Spinal cord (tissue), 10 donors: Measurements from ENCODE around the gene DKKL1. TPM values are rescaled to one million over a fixed set of nuclear protein-coding genes. Genes with fewer than 3 reads are reported as not detected.

Experiments
- DNase-seq, 6 donors: peaks; one replicate each; pipeline versions ENCODE4 v3.0.0 to v3.0.0-alpha.2; 2013 to 2015; ENCODE audit warnings: low spot score in 6 of 6, low read depth in 4 of 6
- H3K27ac ChIP-seq: one replicate; pipeline ENCODE4 v1.5.1; 2013; ENCODE audit warnings: low read depth, low read length, control low read depth
- H3K27me3 ChIP-seq: one replicate; pipeline ENCODE4 v1.6.1; 2013; ENCODE audit warnings: low read length; ENCODE audit not compliant: control insufficient read depth, insufficient read depth
- H3K36me3 ChIP-seq: one replicate; pipeline ENCODE4 v1.6.1; 2013; ENCODE audit warnings: low read length; ENCODE audit not compliant: control insufficient read depth, insufficient read depth
- H3K4me1 ChIP-seq: one replicate; pipeline ENCODE4 v1.6.1; 2013; ENCODE audit warnings: low read length; ENCODE audit not compliant: control insufficient read depth, insufficient read depth
- H3K4me3 ChIP-seq: one replicate; pipeline ENCODE4 v1.5.1; 2013; ENCODE audit warnings: low read depth, low read length, control low read depth
- H3K9me3 ChIP-seq: one replicate; pipeline ENCODE4 v1.6.1; 2013; ENCODE audit warnings: low read length; ENCODE audit not compliant: control insufficient read depth, insufficient read depth
- WGBS: methylation state at CpG from one replicate; pipeline ENCODE4 v1.1.5; 2013; ENCODE audit warnings: missing lambda C conversion rate; ENCODE audit not compliant: insufficient coverage; 5-methylcytosine and 5-hydroxymethylcytosine counted together
- polyA plus RNA-seq, 2 donors: library from polyadenylated mRNA; unstranded; fragments of 120-200 nt; gene quantifications; one replicate each; pipeline ENCODE4 v1.2.1, GENCODE V29; 2013; ENCODE audit not compliant: insufficient read length in 2 of 2
- total RNA-seq, 2 donors: library from RNA; depleted of rRNA in 1 of 2; stranded (reverse); fragments of 120-200 nt in 1 of 2; fragments of >200 nt in 1 of 2; gene quantifications; one replicate each; pipeline versions ENCODE4 v1.2.3 to v1.2.4, GENCODE V29; 2013 to 2014
- donor health status: healthy.

DKKL1 gene
- total and polyA plus RNA-seq, 4 donors = 0.69 to 3.4 (median 2.9) TPM

DNA sequence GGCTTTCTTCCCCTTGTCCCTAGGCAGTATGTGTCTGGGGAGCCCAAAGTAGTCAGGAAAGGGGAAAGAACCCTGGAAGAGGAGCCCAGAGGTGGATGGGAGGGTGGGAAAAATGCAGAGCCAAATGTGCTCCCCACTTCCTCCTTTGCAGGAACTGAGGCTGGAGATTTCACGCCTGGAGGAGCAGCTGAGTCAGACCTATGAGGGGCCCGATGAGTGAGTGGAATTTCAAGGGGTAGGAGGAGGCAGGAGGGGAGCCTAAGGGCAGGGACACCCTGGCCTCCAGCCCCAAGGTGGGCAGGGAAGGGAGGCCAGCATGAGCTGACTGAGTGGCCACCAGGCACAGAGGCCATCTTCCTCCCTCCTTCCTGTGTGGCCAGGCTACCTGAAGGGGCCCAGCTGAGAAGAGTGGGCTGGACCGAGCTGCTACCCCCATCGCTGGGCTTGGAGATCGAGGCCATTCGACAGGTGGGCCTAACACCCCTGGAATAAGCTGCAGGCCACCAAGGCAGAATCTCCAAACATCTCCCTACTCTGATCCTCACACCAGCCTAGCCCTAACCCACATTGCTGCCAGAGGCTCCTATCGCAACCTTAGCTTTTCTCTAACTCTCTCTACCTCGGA is 45.3 kb downstream of the DKKL1 start:
- DNase-seq = no peak
- 80% methylated on average over 7 of the region's 8 CpGs for WGBS
- H3K27ac ChIP-seq = no peak overlapping the region
- no peaks in the 10 kb centered on the region for H3K27me3 ChIP-seq
- no peaks in the 10 kb centered on the region for H3K36me3 ChIP-seq
- H3K4me1 ChIP-seq = peaks cover 8% of the 10 kb centered on the region
- no peaks in the 10 kb centered on the region for H3K9me3 ChIP-seq
- no peak overlapping the region for H3K4me3 ChIP-seq

DNA sequence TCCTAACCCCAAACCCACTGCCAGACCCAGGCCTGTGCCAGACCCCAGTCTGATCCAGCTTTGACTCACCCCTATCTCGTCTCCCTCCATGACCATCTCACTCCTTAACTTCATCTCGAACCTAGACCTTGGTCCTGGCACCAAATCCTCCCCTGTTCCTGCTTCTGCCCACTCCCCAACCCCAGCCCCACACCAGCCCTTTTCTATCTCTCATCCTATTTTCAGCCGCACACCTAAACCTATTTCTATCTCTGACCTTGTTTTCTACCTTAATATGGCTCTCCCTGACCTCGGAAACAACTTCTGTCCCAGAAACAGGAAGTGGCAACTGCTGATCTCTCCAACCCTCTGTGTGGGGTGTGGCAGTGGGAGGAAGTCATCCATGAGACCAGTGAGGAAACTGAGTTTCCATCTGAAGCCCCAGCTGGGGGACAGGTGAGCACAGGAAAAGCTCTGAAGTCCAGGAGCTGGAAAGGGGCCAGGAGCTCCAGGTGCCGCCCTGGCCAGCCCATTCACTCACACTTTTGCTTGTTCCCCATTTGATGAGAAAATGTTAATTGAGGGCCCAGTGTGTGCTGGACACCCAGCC is 45.9 kb downstream of the DKKL1 start:
- DNase-seq = no peak
- Histone ChIP-seq H3K27me3 (no peaks in the 10 kb centered on the region), H3K36me3 (no peaks in the 10 kb centered on the region), H3K4me3 (no peak overlapping the region), H3K27ac (no peak overlapping the region), H3K9me3 (no peaks in the 10 kb centered on the region), H3K4me1 (peaks cover 8% of the 10 kb centered on the region)
- WGBS = 89% methylated on average over 3 of the region's 5 CpGs

DNA sequence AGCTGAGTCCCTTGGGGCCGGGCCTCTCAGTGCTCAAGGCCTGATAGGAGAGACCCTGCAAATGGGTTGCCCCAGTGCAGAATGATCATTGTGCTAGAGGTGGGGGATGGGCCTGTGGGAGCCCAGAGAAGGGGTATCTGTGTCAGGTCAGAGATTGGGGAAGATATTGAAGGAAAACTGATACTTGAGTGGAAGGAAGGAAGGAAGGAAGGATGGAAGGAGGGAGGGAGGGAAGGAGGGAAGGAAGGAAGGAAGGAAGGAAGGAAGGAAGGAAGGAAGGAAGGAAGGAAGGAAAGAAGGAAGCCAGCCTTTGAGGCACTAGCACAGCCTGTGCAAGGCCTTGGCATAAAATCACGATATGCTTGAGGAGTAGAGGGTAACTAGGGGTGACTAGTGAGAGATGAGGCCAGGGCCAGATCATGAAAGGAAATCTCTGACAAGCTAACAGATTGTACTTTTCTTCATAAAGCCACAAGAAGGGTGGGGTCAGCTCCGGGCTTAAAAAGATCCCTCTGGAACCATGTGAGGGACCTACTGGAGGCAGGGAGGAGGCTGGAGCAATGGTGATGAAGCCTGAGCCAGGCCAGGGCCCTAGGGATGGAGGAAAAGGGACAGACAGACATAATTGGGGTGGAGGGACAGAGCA is 48.1 kb downstream of the DKKL1 start:
- no peak overlapping the region for H3K4me3 ChIP-seq
- H3K36me3 ChIP-seq = no peaks in the 10 kb centered on the region
- peaks cover 8% of the 10 kb centered on the region for H3K4me1 ChIP-seq
- no peak for DNase-seq
- peaks cover 4% of the 10 kb centered on the region for H3K27me3 ChIP-seq
- WGBS = 80% methylated on average over 3 of the region's 3 CpGs
- no peak overlapping the region for H3K27ac ChIP-seq
- H3K9me3 ChIP-seq = no peaks in the 10 kb centered on the region

DNA sequence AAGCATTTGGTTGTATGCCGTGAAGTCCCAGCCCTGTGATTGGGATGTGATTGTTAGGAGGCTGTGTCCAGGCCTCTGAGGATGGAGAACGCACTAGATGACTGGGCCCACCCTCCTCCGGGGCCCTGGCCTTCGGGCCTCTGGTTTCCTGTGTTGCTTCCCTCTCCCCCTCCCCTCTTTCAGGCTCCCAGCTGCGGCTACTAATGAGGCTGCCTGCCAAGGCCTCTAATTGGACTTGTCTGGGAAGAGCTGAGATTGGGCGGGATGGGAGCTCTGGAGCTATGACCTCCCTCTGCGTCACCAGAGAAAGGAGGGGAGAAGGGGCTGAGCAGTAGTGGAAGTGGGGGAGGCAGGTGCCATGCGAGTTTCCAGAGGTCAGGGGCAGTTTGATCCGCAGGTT is 49.7 kb downstream of the DKKL1 start:
- 35% methylated on average over 9 of the region's 9 CpGs for WGBS
- Histone ChIP-seq H3K9me3 (no peaks in the 10 kb centered on the region), H3K27me3 (peaks cover 15% of the 10 kb centered on the region), H3K27ac (no peak overlapping the region), H3K4me1 (peaks cover 8% of the 10 kb centered on the region), H3K36me3 (no peaks in the 10 kb centered on the region), H3K4me3 (no peak overlapping the region)
- DNase-seq = peak in 2 of 6 donors; percentile 65 to 68

DNA sequence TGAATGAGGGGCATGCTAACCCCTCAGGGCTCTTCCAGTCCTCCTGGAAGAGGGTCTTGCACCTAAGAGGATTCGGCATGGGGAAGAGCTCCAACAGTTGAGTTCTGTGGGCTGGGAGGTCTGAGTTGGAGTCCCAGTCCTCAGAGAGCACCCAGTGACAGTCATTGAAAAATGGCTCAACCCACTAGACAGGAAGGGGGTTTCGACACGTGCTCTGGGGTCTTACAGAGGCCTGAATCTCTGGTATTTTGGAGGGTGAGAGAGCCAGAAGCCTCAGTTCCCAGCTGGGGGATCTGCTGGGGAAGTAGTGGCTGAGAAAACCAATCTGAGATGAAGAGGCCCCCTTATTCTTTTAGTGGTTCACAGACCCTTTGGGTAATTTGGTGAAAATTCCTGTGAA is 50.6 kb downstream of the DKKL1 start:
- no peak for DNase-seq
- peaks cover 24% of the 10 kb centered on the region for H3K27me3 ChIP-seq
- no peak overlapping the region for H3K27ac ChIP-seq
- no peak overlapping the region for H3K4me3 ChIP-seq
- no peaks in the 10 kb centered on the region for H3K9me3 ChIP-seq
- peaks cover 8% of the 10 kb centered on the region for H3K4me1 ChIP-seq
- 100% methylated on average over 3 of the region's 3 CpGs for WGBS
- no peaks in the 10 kb centered on the region for H3K36me3 ChIP-seq

DNA sequence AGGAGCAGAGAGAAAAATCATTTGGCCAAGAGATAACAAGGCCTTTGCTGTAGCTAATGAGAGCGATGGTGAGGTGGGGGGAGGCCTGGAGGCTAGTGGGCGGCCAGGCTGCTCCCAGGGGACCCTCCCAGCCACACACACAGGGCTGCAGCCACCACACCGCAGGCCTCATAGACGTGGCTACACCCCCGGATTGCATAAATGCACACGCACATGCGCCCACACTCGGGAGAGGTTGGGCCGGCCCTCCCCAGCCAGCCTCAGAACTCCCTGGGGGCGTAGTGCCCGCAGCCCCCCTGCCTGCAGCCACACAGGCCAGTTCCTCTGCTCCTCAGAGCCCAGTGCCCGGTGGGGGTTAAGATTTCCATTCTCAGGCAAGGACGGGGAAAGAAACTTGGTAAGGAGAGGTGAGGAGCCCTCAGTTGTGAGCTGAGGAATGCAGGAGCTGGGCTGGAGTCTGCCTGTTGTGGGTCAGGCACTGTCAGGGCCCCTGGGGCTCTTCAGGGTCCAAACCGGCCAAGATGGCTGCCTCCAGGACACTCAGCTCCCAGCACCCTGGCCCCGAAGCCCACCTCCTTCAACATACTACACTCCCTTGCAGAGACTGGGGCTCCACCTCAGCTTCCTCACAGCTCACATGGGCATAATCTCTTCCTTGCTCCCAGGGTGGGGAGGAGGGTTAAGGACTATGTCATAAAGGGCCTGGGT is 51.6 kb downstream of the DKKL1 start:
- Histone ChIP-seq H3K27me3 (peaks cover 34% of the 10 kb centered on the region), H3K4me3 (no peak overlapping the region), H3K27ac (no peak overlapping the region), H3K36me3 (no peaks in the 10 kb centered on the region), H3K9me3 (no peaks in the 10 kb centered on the region), H3K4me1 (peaks cover 8% of the 10 kb centered on the region)
- 58% methylated on average over 9 of the region's 15 CpGs for WGBS
- no peak for DNase-seq

DNA sequence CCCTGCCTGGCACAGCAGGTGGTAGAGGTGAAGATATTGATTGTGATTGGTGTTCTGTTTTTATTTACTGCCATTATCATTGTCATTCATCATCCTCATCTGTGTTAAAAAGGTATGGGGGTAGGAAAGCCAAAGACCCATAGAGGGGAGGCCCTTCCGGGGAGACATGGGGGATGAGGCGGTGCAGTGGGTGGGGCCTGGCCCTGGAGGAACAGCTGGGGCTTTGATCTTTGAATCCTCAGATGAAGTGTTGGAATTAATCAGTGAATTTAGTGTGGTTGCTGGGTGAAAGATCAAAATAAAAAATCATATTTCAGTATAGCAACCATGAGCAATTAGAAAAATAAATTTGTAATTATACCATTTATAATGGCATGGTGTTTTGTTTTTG is 52.1 kb downstream of the DKKL1 start:
- no peak overlapping the region for H3K4me3 ChIP-seq
- no peak overlapping the region for H3K27ac ChIP-seq
- no peak for DNase-seq
- H3K27me3 ChIP-seq = peaks cover 39% of the 10 kb centered on the region
- WGBS = 55% methylated on average over 2 of the region's 2 CpGs
- no peaks in the 10 kb centered on the region for H3K9me3 ChIP-seq
- peaks cover 8% of the 10 kb centered on the region for H3K4me1 ChIP-seq
- no peaks in the 10 kb centered on the region for H3K36me3 ChIP-seq

DNA sequence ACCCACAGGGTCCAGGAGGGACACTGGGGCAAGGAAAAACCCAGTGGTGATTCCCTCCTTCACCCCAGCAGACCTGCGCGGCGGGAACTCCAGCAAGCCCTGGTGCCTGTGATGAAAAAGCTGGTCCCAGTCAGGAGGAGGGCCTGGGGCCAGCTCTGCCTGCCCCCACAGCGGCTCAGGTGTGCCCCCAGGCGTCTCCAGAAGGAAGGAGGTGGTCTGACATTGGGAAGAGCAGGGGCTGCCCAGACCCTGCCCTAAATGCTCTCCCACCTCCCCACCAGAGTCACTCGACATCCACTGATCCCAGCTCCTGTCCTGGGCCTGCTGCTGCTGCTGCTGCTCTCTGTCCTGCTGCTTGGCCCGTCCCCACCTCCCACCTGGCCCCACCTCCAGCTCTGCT is 53.4 kb downstream of the DKKL1 start:
- Histone ChIP-seq H3K27ac (no peak overlapping the region), H3K4me1 (peaks cover 16% of the 10 kb centered on the region), H3K36me3 (no peaks in the 10 kb centered on the region), H3K4me3 (no peak overlapping the region), H3K9me3 (no peaks in the 10 kb centered on the region), H3K27me3 (peaks cover 51% of the 10 kb centered on the region)
- DNase-seq = no peak
- WGBS = 29% methylated on average over 5 of the region's 7 CpGs

DNA sequence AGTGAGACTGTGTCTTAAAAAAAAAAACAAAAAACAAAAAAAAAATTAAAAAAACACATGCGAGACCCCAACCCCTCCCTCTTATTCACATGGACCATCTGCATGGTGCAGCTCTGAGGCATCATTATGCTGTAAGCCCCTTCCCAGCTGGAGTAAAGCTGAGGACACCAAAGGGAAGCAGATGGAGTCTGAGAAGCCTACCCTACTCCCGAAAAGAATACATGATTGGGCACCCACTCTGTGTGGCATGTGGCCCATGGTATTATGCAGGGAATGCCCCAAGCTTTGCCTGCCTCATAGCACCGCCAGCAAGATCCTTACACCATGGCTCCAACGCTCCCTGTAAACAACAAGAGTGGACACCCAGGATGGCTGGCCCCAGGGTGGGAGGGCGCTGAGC is 54.8 kb downstream of the DKKL1 start:
- peak in 1 of 6 donors; percentile 91 for DNase-seq

More for the DNA sequence above, 54.8 kb downstream of the DKKL1 start:
- Histone ChIP-seq H3K4me1 (peaks cover 25% of the 10 kb centered on the region), H3K9me3 (no peaks in the 10 kb centered on the region), H3K36me3 (no peaks in the 10 kb centered on the region), H3K27ac (no peak overlapping the region), H3K4me3 (no peak overlapping the region), H3K27me3 (peaks cover 65% of the 10 kb centered on the region)
- 67% methylated on average over 1 of the region's 5 CpGs for WGBS
